ENCODE results near the gene ARHGAP15. TPM values are rescaled to one million over a fixed set of nuclear protein-coding genes. Genes with fewer than 3 reads are reported as not detected.

Gene ARHGAP15
- polyA plus RNA-seq, 1 donor from 2014 or later: 0.30 TPM

GRCh38 chr2:143532061-143532460 lies 402.8 kb downstream of the ARHGAP15 start:
- H3K27me3 ChIP-seq (ENCODE audit: insufficient read depth, low read depth, low read length): no peaks in the 10 kb centered on the region
- no peak overlapping the region for H3K4me3 ChIP-seq (ENCODE audit: low read length)
- TF ChIP-seq EP300 (conservative IDR thresholded peaks at IDR 0.05; ENCODE audit: poor library complexity, severe bottlenecking) (no peak), SMC3 (conservative IDR thresholded peaks at IDR 0.05; ENCODE audit: poor library complexity) (no peak), POLR2AphosphoS5 (IDR thresholded peaks at IDR 0.05) (no peak), RAD21 (conservative IDR thresholded peaks at IDR 0.05) (no peak), TAF1 (IDR thresholded peaks at IDR 0.05; ENCODE audit: low read depth) (no peak), EZH2 (IDR thresholded peaks at IDR 0.05; ENCODE audit: borderline replicate concordance, insufficient read depth, low read length, poor library complexity, severe bottlenecking) (no peak), MXI1 (conservative IDR thresholded peaks at IDR 0.05; ENCODE audit: poor library complexity, severe bottlenecking) (no peak)
- TF ChIP-seq, protein P1, sequence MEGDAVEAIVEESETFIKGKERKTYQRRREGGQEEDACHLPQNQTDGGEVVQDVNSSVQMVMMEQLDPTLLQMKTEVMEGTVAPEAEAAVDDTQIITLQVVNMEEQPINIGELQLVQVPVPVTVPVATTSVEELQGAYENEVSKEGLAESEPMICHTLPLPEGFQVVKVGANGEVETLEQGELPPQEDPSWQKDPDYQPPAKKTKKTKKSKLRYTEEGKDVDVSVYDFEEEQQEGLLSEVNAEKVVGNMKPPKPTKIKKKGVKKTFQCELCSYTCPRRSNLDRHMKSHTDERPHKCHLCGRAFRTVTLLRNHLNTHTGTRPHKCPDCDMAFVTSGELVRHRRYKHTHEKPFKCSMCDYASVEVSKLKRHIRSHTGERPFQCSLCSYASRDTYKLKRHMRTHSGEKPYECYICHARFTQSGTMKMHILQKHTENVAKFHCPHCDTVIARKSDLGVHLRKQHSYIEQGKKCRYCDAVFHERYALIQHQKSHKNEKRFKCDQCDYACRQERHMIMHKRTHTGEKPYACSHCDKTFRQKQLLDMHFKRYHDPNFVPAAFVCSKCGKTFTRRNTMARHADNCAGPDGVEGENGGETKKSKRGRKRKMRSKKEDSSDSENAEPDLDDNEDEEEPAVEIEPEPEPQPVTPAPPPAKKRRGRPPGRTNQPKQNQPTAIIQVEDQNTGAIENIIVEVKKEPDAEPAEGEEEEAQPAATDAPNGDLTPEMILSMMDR (IDR thresholded peaks at IDR 0.05; ENCODE audit: poor library complexity, severe bottlenecking): no peak
- TF ChIP-seq, protein P2, sequence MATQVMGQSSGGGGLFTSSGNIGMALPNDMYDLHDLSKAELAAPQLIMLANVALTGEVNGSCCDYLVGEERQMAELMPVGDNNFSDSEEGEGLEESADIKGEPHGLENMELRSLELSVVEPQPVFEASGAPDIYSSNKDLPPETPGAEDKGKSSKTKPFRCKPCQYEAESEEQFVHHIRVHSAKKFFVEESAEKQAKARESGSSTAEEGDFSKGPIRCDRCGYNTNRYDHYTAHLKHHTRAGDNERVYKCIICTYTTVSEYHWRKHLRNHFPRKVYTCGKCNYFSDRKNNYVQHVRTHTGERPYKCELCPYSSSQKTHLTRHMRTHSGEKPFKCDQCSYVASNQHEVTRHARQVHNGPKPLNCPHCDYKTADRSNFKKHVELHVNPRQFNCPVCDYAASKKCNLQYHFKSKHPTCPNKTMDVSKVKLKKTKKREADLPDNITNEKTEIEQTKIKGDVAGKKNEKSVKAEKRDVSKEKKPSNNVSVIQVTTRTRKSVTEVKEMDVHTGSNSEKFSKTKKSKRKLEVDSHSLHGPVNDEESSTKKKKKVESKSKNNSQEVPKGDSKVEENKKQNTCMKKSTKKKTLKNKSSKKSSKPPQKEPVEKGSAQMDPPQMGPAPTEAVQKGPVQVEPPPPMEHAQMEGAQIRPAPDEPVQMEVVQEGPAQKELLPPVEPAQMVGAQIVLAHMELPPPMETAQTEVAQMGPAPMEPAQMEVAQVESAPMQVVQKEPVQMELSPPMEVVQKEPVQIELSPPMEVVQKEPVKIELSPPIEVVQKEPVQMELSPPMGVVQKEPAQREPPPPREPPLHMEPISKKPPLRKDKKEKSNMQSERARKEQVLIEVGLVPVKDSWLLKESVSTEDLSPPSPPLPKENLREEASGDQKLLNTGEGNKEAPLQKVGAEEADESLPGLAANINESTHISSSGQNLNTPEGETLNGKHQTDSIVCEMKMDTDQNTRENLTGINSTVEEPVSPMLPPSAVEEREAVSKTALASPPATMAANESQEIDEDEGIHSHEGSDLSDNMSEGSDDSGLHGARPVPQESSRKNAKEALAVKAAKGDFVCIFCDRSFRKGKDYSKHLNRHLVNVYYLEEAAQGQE (IDR thresholded peaks at IDR 0.05; ENCODE audit: borderline replicate concordance): no peak

DNA sequence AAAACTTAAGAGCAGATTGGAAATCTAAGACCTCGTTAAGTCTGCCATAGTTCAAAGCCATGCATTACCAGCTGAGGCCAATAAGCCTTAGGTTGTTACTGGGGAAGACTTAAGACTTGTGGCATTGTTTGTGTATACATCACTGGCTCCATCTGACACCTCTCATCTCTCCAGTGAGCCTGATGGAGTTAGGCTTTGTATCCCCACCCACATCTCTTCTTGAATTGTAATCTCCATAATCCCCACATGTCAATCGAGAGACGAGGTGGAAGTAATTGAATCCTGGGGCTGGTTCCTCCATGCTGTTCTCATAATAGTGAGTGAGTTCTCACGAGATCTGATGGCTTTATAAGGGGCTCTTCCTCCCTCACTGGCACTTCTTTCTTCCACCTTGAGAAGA lies 404.6 kb downstream of the ARHGAP15 start:
- no peak overlapping the region for H2AFZ ChIP-seq (ENCODE audit: low read depth, low read length)

More at GRCh38 chr2:143532061-143532460, 402.8 kb downstream of the ARHGAP15 start:
- Histone ChIP-seq H3K79me2 (replicated peaks; ENCODE audit: insufficient read depth, low read length) (no peaks in the 10 kb centered on the region), H4K20me1 (ENCODE audit: insufficient read depth) (no peaks in the 10 kb centered on the region), H3K27ac (ENCODE audit: low read length) (no peak overlapping the region), H2AFZ (ENCODE audit: low read depth, low read length) (no peak overlapping the region), H3F3A (ENCODE audit: insufficient read depth, low read length, poor library complexity, severe bottlenecking) (no peaks in the 10 kb centered on the region), H3K9ac (ENCODE audit: low read length) (no peak overlapping the region), H3K9me2 (ENCODE audit: insufficient read depth, low read length) (no peaks in the 10 kb centered on the region), H3K4me2 (ENCODE audit: low read length) (no peak overlapping the region), H3K9me3 (ENCODE audit: low read length) (no peaks in the 10 kb centered on the region), H3K36me3 (ENCODE audit: insufficient read depth, low read length) (no peaks in the 10 kb centered on the region)

More for the DNA sequence above, 404.6 kb downstream of the ARHGAP15 start:
- H3K9ac ChIP-seq (ENCODE audit: low read length): no peak overlapping the region
- no peak overlapping the region for H3K4me3 ChIP-seq (ENCODE audit: low read length)
- no peaks in the 10 kb centered on the region for H3K36me3 ChIP-seq (ENCODE audit: insufficient read depth, low read length)
- H3K9me2 ChIP-seq (ENCODE audit: insufficient read depth, low read length): no peaks in the 10 kb centered on the region
- H3K4me2 ChIP-seq (ENCODE audit: low read length): no peak overlapping the region
- no peaks in the 10 kb centered on the region for H4K20me1 ChIP-seq (ENCODE audit: insufficient read depth)
- H3K79me2 ChIP-seq (replicated peaks; ENCODE audit: insufficient read depth, low read length): no peaks in the 10 kb centered on the region
- no peaks in the 10 kb centered on the region for H3K9me3 ChIP-seq (ENCODE audit: low read length)
- H3K27me3 ChIP-seq (ENCODE audit: insufficient read depth, low read depth, low read length): no peaks in the 10 kb centered on the region
- no peak overlapping the region for H3K27ac ChIP-seq (ENCODE audit: low read length)
- TF ChIP-seq POLR2AphosphoS5 (IDR thresholded peaks at IDR 0.05): no peak
- no peak for TF ChIP-seq EP300 (conservative IDR thresholded peaks at IDR 0.05; ENCODE audit: poor library complexity, severe bottlenecking)
- no peak for TF ChIP-seq RAD21 (conservative IDR thresholded peaks at IDR 0.05)
- TF ChIP-seq EZH2 (IDR thresholded peaks at IDR 0.05; ENCODE audit: borderline replicate concordance, insufficient read depth, low read length, poor library complexity, severe bottlenecking): no peak
- TF ChIP-seq, protein P1 (IDR thresholded peaks at IDR 0.05; ENCODE audit: poor library complexity, severe bottlenecking): no peak
- TF ChIP-seq, protein P2 (IDR thresholded peaks at IDR 0.05; ENCODE audit: borderline replicate concordance): no peak
- TF ChIP-seq TAF1 (IDR thresholded peaks at IDR 0.05; ENCODE audit: low read depth): no peak
- no peak for TF ChIP-seq MXI1 (conservative IDR thresholded peaks at IDR 0.05; ENCODE audit: poor library complexity, severe bottlenecking)
- TF ChIP-seq SMC3 (conservative IDR thresholded peaks at IDR 0.05; ENCODE audit: poor library complexity): no peak
- no peaks in the 10 kb centered on the region for H3F3A ChIP-seq (ENCODE audit: insufficient read depth, low read length, poor library complexity, severe bottlenecking)
